Stimulated activated CD8-positive, alpha-beta memory T cell treated with anti-CD3 and anti-CD28 coated beads, Interleukin-4, amount 100 ng/mL, for 1 hour (primary cell): Measurements from ENCODE around the gene FABP3.

Experiments
- DNase-seq, 2 donors: peaks; one replicate each; pipeline ENCODE4 v3.0.0-alpha.2; 2020; ENCODE audit warnings: low read depth in 2 of 2, low spot score in 1 of 2

The FABP3 gene

GRCh38 chr1:31324992-31325391 lies 47.9 kb downstream of the FABP3 start:
- no peak for DNase-seq

GRCh38 chr1:31324093-31324492 lies 48.8 kb downstream of the FABP3 start:
- DNase-seq = no peak

GRCh38 chr1:31318146-31318545 lies 54.7 kb downstream of the FABP3 start:
- no peak for DNase-seq

DNA sequence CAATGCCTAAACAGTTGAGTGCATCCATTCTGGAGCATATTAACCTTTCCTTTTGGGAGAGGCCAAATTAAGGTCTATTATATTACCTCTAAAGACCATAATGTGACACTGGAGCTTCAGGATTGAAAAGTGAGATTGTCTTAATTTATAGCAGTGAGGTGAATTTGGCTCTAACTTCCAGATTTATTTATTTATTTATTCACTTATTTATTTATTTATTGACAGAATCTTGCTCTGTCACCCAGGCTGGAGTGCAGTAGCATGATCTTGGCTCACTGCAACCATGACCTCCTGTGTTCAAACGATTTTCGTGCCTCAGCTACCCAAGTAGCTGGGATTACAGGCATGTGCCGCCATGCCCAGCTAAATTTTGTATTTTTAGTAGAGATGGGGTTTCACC lies 57.0 kb downstream of the FABP3 start:
- no peak for DNase-seq
